T-helper 1 cell treated with Interleukin-12 subunit alpha and Interleukin-12 subunit beta and Interleukin-4 antibody, amounts not matched to agents 30 ng/mL and 1 ng/mL, for 36 hours (primary cell): Measurements from ENCODE around the gene GLCCI1. TPM values are rescaled to one million over a fixed set of nuclear protein-coding genes. Genes with fewer than 3 reads are reported as not detected.
"Not testable (repeated sequence)": the region's sequence is repeated elsewhere in the genome, so short reads cannot be mapped to it uniquely, and the experiment has no call there.

Source experiments
- intact Hi-C: fragments of 100-400 bp; cut with micrococcal nuclease; formaldehyde crosslinking; loops from one replicate; pipeline ENCODE4 v1.15.1; 2024
- total RNA-seq: library from RNA; stranded (reverse); gene quantifications from 2 replicates; pipeline ENCODE4 v1.2.3, GENCODE V29; 2022

Gene GLCCI1
- total RNA-seq, 1 donor from 2014 or later = 21.4 TPM

GRCh38 chr7:8086239-8086638, 117.6 kb downstream of the GLCCI1 start:
- intact Hi-C loops = no loop called here

DNA sequence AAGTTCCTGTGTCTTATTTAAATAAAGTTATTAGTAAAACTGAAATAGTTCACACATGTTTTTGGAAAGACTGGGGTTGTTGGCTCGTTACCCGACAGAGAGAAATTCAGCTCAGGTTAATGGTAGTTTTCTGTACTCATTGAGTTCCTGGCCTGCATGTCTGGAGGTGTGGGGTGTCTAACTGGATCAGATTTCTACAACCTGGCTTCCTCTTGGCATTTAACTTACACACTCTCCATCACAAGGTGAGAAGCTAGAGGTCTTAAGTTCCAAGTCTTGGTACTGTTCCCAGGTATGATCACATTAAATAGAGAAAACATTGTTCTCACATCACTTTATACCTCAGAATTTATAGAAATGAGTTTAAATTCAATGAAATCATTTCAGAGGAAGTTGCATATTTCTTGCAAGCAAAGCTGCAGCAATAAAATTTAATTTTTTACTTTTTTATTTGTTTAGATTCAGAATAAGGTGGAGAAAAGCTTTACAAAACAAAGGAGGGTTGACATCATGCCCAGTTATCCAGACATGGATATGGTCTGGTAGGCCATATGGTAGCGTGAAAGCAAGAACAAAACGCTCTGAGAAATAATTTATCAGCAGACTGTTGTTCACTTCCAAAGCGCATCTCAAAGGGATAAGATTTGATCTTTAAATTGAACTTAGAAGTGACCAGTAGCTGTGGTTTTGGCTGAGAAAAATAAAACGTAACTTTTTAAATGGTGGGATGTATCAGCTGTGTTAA, 120.6 kb downstream of the GLCCI1 start:
- intact Hi-C loops = no loop called here

- intact Hi-C loops = no loop called here
These were observed 123.5 kb downstream of the GLCCI1 start for GRCh38 chr7:8092140-8092539.

DNA sequence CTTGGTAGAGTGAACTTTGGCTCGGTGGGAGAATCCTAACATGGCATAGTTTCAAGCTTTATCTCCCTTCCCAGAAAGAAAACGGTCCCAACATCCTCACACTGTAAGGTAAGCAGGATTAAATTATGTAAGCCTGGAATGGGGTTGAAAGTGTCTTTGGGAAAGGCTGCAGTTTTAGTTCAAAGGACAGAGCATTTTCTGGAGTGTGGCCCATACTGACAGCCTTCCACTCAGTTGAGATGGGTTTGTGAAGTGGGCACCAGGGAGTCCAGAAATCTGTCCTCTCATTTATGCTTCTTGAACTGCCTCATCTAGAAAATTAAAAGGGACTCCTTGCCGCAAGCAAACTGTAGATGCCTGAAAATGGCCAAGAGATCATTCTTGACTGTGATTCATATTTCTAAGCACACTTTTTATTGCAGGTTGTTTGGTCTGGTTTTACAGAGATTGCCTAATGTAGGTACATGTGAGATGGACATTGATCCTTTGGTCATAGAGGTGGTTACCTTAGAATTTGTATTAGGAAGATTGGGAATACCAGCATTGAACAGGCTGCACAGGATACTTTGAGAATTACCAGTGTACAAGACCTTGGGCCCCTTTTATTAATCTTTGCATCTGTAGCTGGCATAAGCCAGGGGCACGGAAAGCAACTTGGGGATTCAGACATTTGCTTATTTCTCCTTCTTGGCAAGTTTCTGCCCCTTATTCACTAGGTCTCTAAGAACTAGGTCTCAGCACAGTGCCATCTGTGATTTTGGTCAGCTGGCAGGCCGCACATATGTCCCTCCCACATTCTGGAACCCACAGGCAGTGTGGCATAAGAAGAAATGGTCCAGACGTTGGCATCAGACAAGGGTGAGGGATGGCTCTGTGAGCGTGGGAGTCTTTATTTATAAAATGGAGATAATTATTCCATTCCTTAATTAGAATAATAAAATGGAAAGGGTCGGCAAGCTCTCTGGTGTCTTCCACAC, 125.9 kb downstream of the GLCCI1 start:
- intact Hi-C loops = no loop called here

DNA sequence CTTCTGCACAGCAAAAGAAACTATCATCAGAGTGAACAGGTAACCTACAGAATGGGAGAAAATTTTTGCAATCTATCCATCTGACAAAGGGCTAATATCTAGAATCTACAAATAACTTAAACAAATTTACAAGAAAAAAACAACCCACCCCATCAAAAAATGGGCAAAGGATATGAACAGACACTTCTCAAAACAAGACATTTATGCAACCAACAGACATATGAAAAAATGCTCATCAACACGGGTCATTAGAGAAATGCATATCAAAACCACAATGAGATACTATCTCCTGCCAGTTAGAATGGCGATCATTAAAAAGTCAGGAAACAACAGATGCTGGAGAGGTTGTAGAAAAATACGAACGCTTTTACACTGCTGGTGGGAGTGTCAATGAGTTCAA, 132.7 kb downstream of the GLCCI1 start:
- intact Hi-C loops = not testable (repeated sequence)

DNA sequence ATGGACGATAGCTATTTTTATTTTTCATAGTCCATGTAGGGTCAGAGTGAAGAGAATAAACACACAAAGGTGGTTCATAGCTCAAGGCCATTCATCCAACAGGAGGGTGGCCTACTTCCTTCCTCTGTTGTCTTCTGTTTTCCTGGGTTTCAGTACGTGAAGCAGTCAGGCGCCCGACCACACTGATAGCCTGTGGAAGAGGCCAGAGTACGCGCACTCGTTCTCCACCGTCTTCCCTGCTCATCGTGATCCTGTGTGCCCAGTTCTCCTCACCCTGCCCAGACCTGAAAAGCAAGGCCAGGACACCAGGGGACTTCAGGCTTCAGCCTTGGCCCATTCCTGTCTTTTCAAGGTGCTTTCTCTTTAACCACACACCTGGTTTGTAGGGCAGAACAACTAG, 134.7 kb downstream of the GLCCI1 start:
- intact Hi-C loops = no loop called here

GRCh38 chr7:8105449-8106095, 137.0 kb downstream of the GLCCI1 start:
- intact Hi-C loops = no loop called here

DNA sequence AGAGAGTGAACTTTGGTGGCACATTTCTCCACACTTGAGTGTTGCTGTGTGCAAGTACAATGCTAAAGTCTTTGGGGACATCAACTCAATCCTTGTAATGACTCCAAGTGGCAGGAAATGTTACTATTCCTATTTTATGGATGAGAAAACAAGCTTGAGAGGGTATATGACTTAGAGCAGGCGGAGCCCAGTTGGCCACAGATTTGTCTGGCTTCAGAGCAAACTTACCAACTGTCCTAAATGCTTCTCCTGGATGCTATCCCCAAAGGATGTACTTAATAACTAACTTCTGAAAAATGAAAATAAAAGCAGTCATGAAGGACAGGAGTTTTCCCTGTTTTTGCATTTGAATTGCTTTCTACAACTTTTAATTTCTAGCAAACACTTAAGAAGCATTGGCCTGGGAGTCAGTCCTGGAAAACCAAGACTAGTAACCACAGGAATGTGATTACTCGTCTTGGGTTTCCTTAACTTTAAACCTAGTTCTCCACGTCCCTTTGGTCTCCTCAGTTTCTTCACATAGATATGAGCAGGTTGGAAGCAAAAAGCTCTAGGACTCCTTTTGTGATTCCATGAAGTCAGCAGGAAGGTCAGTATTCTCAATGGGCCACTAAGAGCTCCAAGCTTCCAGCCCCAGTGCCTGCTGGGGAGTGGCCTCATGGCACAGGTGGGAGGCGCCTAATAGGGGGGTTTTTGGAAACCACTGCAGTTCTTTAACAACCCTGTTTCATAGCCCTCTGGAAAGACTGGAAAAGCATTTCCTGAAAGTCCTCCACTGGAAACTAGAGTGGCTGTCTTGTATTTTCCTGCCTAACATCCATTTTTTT, 140.8 kb downstream of the GLCCI1 start:
- intact Hi-C loops = no loop called here

DNA sequence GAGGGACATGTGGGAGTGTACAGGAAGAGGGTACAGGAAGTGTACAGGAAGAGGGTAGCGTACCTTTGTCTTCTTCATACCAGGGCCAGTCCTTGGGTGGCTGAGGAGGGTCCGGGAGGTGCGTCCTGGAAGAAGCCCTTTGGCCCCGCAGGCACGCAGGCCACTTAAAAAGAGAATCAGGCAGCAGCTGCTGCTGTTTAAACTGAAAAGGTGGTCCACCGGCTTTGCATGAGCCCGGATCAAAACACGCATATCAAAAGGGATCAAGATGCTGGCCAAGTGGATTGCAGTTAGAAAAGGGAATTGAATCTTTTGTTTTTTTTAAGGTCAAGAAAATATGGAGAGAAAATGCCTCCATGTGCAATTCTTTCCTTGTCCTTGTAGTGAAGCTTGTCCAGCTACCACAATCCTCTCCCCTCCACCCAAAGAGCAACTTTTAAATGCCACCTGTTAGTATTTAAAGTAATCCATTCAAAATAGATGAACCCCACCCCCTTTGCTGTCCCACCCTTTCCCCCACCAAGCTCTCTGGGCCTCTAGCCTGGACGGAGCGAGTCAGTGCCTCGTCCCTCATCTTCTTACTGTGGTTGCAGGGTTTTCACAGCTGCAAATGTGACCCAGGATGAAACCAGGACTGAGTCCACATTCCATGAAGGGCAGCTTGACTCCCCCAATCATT, 142.8 kb downstream of the GLCCI1 start:
- intact Hi-C loops = no loop called here

DNA sequence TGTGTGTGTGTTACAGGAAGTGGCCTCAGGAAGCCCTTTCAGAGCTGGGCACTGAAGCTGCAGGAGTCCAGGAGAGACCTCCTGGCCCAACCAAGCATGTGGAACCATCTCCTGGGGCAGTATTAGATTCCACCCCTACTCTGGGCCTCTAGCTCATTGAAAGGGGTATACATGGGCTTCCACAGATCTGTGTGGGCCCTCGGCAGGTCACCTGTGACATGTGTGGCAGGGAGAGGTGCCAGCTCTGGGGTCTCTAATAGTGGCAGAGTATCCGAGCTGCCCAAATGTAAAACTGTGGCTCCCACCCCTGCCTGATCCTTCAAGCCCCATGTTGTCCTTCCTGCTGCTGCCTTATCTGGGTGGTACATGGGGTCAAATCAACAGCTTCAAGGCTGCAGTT, 144.1 kb downstream of the GLCCI1 start:
- intact Hi-C loops = no loop called here

DNA sequence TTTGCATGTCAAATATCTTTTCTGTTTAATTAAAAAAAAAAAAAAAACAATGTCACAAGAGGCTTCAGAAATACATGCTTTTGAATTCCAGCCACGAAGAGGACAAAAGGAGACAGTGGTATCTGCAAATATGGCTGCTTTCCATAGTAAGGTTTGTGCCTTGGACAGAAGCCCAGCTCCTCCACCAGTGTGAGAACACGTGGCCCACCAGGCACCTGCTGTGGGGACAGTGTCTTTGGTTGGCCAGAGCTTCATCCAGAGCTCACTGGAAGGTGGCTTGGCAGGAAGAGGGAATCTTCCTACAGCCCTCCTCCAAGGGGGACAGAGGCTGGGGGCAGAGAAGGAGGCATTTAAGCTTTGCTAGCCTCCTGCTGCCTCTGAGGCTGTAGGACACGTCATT, 144.6 kb downstream of the GLCCI1 start:
- intact Hi-C loops = no loop called here

- intact Hi-C loops = loop anchor here (1.0 kb wide), 1 partner anchor 12 kb away; no protein-coding TSS in a partner anchor
These were observed 145.6 kb downstream of the GLCCI1 start for GRCh38 chr7:8114175-8114574.

GRCh38 chr7:8115547-8116402, 147.2 kb downstream of the GLCCI1 start:
- intact Hi-C loops = loop anchor here (1.0 kb wide), 1 partner anchor 75 kb away; no protein-coding TSS in a partner anchor

GRCh38 chr7:8117195-8117594, 148.6 kb downstream of the GLCCI1 start:
- intact Hi-C loops = loop anchor here (1.0 kb wide), 1 partner anchor 15 kb away; no protein-coding TSS in a partner anchor

- intact Hi-C loops = no loop called here
These were observed 150.7 kb downstream of the GLCCI1 start for GRCh38 chr7:8119262-8119661.

GRCh38 chr7:8120390-8121058, 151.9 kb downstream of the GLCCI1 start:
- intact Hi-C loops = no loop called here

GRCh38 chr7:8121243-8121642, 152.6 kb downstream of the GLCCI1 start:
- intact Hi-C loops = no loop called here

DNA sequence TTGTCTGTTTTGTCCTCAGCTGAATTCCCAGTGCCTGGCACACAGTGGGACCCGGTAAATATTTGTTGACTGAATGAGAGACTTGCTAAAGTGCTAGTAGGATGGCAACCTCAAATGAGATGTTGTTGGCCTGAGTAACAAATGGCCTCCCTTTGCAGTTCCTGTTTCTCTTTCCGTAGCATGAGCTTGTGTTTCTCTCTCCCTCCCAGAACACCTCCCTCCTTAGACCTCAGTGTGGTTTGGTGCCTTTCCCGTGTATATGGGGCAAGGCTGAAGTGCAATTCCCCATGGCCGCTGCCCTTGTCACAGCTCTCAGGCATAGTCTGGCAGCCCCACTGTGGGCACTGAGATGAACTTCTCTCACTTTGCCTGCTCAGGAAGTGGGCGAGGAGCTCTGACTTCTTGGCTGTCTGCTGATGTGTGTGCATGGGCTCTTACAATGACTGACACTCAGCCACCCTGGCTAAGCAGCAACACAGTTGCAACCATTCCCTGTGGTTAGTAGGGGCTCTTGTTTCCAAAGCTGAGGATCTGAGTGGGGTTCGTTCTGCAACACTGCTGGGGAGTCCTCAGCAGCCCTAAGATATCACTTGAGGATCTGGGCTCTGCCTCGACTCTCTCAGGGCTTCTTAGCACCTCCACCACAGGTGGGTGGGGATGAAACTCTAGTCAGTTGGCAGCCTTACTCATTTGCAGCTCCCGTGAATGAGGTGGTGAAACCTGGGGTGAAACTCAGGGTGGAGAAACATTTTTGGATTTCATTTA, 157.3 kb downstream of the GLCCI1 start:
- intact Hi-C loops = loop anchor here (1.0 to 5.0 kb wide), 13 partner anchors 8 to 969 kb away; partner anchors contain the start of genes C1GALT1, RPA3 and UMAD1
